HK-2 (cell line): ENCODE measurements around the gene DAAM1.

Experiments used
- DNase-seq: peaks from one replicate; pipeline ENCODE4 v3.0.0-alpha.2; 2018; ENCODE audit not compliant: unreplicated experiment

DAAM1 gene

DNA sequence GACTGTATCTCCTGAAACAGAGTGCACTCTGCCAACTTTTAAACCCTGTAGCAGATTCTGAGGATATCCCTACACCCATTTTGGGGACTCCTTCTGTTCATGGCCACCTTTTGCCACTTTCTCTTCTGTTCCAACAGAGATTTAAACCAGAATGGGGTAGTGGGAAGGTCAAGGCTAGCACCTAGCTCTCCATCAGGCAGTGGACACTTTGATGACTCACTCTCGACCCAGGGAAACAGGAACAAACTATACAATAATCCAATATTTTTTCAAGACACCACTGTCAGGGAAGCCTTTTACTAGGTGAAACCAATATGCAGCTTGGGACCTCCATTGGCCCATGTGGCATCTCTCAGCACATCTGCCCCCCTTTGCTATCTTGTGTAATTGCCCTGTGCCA is 103.6 kb downstream of the DAAM1 start:
- DNase-seq = no peak

DNA sequence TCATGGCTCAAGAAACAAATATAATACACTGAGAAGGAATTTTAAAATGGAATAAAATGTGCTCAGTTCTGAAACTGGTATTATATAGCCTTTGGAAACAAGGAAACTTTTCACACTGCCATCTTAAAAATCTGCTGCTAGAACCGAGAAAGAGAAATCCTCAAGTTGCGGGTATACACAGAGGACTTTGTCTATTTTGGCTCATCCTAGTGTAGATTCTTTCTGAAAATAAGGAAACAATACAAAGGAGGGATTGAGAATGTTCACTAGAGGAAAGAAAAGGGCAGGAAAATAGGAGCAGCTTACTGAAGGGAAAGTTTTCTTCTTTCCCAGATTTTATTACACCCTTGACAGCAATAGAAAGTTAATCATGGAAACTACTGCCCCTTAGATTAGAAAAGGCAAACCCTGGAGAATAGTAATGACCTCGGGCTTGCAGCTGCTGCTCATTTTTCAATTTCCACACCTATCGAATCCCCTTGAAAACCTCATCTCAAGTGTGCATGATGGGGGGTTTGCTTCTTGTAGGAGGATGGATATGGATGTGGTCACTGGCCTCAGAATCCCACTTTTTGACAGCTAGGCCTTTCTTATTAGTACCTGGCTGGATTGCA is 104.6 kb downstream of the DAAM1 start:
- no peak for DNase-seq

DNA sequence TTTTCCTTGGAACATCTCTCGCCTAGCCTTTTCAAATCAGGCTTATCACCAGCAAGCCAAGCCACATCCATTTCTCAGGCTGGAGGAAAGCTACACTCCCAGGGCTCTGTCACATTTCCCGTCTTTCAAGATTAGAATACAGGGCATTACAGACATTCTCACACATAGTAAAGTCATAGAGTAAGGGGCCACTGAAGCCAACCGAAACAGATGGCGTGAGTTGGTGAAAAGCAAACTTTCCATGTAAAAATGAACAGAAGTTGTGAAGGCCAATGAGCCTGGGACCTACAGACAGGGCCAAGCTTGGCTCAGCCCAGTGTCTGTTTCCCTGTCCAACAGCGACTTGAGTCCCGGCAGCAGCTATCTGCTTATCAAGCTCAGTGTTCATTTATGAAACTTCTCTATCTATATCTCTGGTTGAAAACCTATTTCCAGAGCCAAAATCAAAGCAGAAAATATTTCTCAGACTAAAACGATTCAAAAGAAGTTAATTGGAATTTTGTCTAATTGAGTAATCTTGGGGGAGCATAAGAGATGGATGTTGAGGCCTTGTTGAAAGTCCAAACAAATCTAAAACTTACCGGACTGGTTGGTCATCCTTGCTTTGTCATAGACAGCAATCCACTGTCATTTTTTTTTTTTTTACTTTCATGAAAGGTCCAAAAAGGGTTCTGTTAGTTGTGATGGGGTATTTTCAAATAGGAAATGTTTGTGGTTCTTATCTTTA is 105.6 kb downstream of the DAAM1 start:
- no peak for DNase-seq

DNA sequence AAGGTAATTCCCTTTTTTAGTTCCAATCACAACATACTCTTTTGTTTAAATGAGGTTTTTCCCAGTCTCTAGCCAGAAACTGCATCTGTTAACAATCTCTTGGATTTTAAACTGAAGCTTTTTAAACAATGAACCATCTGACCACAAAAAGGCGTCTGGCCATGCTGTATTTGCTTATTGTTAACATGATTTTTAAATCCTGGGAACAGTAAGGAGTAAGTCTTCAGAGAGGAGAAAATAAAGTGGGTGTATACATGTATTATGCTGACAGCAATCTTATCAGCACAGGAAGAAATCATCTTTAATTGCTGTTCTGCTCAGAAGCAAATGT is 106.2 kb downstream of the DAAM1 start:
- DNase-seq = no peak

DNA sequence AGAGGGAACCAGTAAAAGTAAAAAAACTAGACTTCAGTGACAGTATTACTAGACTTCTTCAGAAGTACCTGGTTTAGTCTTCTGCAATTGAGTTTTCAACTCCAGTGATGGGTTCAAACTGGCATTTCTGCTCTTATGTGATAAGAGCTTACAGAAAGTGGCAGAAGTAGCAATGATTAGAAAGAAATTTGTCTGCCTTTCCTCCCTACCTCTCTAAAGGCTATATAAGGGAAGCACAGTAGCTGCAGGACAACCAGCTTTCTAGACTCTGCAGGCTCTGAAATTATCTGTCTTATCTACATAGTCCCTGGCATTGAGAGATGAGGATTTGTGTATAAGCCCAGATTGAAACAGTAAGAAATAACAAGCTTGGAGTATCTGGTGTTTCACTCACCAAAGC is 107.5 kb downstream of the DAAM1 start:
- no peak for DNase-seq

DNA sequence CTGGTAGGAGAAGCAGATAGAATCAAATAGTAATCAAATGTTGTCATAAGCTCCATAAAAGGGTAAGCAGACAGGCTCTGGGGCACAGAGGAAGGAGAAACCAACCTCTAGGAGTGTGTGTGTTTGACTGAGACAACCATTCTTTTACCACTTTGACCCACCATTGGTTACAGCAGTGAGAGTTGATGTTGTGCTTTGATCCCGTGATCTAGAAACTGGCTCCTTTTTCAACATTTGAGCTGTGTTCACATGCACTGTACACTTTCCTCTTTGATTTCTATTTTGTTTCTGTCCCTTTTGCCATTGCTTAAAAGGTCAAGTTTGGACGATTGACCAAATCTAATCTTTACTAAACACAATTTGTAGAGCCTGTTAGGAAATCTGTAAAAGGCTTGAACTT is 108.0 kb downstream of the DAAM1 start:
- no peak for DNase-seq

DNA sequence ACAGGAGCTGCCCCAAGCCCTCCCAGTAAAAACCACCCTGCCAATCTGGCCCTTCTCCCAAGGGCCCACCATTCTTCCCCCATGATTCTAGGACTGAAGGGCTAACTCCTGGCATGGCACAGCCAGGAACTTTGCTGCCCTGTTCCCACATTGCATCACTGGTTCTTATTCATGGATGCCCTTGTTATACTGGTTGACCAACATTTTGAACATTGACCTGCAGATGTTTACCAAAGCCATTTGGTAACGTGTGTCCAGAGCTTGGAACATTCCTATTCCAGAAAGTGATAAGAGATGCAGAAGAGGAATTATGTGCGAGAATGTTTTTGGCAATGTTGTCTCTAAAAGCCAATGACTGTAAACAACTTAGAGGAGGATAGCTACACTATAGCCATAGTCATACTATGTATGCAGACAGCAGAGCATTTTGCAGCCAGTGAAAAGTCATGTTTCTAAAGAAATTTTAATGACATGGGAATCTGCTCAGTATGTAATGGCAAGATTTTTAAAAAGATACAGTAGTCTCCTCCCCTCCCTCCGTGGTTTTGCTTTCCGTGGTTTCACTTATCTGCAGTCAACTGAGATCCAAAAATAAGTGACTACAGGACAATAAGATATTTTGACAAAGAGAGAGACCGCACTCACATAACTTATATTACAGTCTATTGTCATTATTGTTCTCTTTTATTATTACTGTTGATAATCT is 108.8 kb downstream of the DAAM1 start:
- no peak for DNase-seq

DNA sequence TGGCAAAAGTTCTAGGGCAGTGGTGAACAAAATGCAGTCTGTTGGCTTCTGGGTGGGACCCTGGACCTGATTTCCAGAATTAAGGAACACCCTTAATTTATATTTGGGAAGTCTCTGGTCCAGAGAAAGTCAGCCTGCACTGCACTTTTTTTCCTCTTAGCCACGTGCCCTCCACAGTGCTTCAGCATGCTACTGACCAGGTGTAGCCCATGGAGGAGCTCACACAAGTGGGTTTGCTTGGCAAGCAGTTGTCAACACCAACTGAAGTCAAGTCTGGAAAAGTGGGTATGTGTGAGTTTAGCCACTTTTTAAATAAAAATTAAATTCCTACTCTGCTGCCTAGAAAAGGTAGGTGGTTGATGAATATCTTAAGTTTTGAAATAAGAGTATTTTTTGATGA is 111.3 kb downstream of the DAAM1 start:
- DNase-seq = no peak

DNA sequence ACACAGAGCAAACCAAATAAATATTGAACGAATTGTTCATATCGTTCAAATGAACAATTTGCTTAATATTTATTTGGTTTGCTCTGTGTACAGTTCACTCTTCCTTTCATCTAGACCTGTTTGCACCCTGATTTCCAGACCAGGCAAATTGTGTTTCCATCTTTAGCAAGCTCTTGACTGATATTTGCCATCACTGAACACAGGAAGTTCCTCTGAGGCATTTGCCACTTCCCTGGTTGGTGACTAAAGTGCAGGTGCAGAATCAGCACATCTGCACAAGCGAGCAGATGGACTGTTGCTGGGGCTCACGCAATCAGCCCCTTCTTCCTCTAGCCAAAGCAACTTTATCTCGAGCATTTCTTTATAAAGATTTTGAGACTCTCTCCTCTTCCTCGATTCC is 112.9 kb downstream of the DAAM1 start:
- no peak for DNase-seq

DNA sequence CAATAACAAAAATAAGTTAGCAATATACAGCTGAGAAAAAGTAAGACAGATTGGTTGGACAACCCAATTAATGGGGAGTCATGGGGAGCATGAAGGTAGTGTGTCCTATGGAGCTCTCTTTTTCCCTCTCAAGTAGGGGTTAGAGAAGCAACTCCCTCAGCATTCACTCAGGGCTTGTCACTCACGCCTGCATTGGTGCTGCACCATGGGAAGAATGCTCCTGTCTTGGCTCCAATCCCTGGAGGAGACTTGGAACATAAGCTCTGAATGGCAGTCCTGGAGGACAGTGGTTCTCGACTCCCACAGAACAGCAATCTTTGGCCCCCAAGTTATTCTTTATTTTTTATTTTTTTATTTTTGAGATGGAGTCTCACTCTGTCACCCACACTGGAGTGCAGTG is 113.8 kb downstream of the DAAM1 start:
- DNase-seq = no peak

DNA sequence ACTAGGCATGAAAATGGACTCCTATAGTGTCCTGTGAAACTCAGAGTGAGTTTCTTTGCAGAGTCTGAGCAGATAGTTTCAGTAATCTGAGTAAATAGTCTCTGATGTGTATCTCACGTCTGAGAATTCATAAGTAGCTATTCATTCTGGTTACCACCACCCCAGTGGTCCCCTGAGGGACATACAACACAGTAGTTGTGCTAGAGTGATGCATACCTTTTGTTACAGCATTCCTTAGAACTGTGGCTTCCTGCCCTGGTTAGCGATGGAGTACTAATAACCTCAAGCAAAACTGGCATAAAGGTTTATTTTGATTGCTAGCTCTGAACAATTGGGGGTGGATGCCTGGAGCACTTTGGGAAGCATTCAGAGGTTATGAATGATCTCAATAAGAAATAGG is 114.7 kb downstream of the DAAM1 start:
- no peak for DNase-seq

DNA sequence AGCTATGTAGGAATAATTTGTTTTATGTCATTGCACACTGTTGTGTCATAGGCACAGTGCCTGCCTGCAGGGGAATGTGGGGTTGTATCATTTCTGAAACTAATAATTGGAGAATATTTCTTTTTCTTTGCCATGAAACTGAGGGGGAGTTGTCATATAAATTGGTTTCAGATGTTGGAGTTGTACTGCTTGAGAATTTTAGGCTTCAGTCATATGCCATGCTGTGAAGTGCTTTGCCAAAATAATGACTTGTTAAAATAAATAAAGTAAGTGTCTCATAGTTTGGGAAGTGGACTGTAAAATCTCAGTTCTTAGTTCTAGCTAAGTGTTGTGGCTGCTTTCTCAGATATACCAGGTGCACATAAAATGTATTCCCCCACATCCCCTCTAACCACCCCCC is 116.8 kb downstream of the DAAM1 start:
- no peak for DNase-seq

DNA sequence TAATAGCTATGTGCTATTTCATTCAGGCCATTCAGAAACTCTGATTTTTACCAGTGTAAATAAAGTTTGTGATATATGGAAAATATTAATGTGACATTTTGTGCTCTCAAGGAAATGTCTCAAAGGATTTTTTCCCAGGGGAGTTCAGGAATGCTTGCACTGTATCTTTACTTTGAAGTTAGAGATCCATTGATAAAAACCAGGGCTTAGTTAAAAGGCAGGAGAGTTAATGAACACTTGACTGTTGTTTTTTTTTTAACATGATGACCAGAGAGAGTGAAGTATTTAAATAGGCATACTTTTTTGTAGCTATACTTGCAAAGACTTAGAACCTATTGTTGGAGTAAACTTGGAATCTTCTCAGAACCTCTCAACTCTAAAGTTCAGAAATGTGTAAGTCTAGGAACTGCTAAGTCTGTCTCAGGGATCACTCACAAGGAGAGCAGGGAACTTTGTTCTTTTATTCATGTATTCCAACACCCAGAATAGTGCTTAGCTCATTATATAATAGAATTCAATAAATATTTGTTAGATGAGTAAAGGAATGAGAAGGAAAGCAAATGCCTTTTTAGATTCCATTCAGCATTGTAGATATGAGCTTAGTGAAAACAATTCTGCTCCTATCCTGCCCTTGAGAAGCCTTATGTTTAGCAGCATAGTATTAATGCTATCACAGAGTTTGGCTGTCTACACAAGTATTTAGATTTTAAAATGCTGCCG is 117.5 kb downstream of the DAAM1 start:
- DNase-seq = no peak

DNA sequence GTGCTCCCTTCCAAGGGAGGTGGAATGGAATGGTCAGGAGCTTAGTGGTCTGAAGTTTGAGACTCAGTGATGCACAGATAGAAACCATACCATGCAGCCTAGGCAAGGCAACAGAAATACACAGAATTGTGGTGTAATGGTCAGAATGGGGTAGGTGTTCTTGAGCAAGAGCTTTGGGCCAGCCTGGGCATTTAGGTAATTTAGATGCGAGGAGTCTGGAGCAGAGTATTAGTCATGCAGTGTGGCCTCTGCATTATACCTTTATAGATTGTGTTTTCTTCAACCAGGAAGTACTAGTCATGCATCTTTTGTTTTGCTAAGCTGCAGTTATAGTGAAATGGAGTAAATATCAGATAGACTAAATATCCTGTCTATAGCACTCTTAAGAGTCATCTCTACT is 118.3 kb downstream of the DAAM1 start:
- DNase-seq = no peak

DNA sequence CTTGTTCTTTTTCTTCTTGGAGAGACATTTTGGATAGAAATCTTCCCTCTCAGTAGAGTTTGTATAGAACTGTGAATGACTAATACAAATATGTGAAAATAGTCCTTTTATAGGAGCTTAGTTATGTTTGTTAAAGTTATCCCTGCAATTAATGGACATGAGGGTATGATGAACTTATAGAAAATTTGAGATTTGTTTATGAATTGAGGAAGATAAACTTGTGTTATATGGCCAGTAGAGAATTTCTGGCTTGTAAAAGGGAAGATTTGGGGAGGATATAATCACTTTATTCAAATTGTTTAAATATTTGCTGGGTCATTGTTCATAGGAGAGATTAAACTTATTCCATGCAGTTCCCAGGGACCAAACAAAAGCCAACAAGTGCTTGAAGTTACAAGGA is 119.6 kb downstream of the DAAM1 start:
- no peak for DNase-seq

DNA sequence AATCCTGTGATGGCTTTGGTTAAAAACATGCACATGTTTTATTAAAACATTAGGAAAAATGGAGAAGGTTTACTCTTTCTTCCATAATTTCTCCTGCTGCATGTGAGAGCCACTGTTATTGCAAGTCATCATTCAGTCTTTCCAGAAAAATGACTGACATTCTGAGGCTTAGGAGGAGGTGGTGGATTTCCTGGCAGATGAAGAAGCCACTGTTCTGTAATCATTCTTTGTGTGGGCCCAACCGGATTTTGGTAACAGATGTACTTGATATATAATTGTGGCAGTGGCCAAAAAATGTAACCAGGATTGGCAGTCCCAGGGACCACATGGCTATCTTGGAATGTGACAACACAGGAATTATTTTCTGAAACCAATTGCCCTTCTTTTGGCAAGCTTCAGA is 120.2 kb downstream of the DAAM1 start:
- DNase-seq = no peak

DNA sequence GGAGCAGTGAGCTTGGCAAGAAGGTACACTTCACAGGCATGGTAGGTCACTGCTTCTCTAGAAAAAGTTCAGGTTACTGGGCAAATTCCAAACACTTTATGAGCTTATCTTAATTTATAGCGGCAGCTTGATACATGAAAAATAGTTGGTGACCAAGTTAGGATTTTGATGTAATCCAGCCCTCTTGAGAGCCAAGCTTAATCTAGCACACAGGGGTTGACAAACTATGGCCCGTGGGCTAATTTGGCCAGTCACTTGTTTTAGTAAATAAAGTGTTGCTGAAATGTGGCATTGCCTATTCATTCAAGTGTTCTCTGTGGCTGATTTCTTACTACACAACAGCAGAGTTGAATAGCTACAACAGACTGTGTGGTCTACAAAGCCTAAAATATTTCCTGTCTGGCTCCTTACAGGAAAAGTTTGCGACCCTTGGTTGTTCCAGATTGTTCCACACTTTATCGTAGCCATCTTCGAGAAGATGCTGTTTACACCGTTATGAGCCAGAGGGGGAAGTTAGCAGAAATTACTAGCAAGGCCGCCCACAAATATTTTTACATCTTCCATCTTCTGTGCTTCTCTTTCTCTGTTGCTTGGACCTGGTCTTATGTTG is 120.9 kb downstream of the DAAM1 start:
- no peak for DNase-seq

DNA sequence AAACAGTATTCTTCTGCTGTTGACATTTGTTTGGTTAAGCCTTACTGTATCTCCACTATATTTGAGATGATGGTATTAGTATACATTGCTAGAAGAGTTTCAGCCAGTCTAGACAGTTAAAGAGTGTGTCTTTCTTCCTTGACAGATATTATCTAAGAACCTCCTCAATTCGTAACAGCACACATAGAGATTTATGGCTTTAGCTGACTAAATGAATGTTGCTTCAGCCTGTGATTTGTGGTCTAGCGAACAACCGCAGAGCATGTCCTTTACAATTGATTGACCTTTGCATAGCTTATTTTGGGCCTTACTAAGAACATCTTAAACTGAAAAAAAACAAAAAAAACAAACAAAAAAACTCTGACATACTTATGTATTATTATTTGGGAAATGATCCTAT is 122.2 kb downstream of the DAAM1 start:
- DNase-seq = no peak

DNA sequence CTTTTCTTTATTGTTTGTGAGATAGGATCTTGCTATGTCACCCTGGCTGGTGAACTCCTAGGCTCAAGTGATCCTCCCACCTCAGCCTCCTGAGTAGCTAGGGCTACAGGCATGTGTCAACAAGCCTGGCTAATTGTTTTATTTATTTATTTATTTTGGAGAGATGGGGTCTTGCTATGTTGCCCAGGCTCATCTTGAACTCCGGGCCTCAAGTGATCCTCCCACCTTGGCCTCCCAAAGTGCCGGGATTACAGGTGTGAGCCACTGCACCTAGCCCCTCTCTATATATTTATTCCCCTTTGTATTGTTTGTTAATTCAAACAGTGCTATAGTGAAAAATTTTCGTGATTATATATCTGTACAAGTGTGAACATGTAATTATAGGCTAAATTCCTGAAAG is 123.3 kb downstream of the DAAM1 start:
- no peak for DNase-seq

DNA sequence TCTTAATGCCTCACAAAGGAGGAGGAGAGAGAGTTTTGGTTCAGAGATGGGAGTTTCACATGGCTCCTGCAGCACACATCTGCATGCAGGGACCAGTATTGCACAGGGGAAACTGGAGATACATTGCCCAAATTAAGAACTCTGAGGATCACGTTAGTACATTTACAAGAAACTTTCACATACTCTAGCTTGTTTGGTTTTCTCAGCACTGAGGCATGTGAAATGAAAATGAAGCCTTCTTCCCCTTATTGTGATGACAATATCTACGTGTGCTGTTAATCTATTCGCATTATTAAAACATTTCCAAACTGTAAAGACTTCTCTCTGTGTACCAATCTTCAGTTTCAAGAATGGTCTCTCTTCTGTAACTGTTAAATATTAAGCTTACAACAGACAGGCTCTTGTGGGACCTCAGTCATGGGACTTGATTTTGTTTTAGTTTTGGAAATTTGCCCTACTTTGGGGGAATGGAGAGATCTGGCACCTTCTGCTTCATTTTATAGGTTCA is 124.7 kb downstream of the DAAM1 start:
- no peak for DNase-seq

DNA sequence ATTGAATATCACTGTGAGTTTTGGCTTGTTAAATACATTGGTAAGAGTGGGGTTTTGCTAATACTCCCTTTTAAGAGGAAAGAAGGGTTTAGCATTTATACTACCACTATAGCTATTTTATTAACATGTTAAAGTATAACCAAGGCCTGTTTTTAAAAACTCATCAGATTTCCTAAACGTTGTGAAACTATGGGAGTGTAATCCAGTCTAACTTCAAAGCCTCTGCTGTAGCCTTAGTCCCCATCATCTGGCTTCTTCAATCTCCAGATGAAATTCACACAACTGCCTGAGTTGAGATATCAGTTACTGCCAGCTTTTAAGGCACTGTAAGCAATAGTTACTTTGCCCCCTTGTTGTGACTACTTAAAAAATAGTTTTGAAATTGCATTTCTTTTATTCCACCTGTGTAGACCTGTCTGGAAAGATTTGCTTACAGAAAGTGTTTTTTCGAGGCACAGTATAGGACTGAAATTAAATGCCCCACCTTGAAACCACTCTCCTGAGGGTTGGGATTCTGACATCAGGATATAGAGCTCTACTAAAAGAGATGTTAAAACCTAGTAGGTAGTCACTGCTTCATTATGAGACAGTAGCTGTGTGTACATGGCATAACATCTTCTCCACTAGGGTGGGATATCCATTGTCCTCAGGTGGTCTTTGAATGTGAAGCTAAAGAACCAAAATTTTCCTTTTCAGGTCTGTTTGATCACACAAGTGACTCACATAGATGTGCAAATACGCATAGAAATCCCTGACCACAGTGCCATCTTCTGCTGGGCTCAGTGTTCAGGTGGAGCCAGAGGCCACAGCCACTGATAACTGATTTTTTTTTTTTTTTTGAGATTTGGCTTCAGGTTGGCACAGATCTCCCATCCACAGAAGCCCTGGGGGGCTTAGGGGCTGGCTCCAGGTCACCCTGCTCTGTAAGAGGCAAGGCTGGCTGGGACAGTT is 125.5 kb downstream of the DAAM1 start:
- no peak for DNase-seq
